Uterus (tissue), 4 donors: ENCODE measurements around the gene GPRIN2. TPM values are rescaled to one million over a fixed set of nuclear protein-coding genes. Genes with fewer than 3 reads are reported as not detected.
"Not testable (repeated sequence)": the region's sequence is repeated elsewhere in the genome, so short reads cannot be mapped to it uniquely, and the experiment has no call there.

Experiments used
- DNase-seq, 2 donors: peaks; one replicate each; pipeline ENCODE4 v3.0.0-alpha.2; 2019 to 2020
- H3K27ac ChIP-seq, 2 donors: fragments of 200-600 bp; sonication (generic); 1 replicate in 1 of 2; 2 replicates in 1 of 2; pipeline ENCODE4 v1.5.1; 2016 to 2018
- H3K27me3 ChIP-seq, 2 donors: fragments of 200-600 bp; sonication (generic); one replicate each; pipeline ENCODE4 v1.5.1; 2018 to 2019; ENCODE audit warnings: control low read depth in 1 of 2
- H3K36me3 ChIP-seq, 2 donors: fragments of 200-600 bp; sonication (generic); one replicate each; pipeline ENCODE4 v1.5.1; 2019; ENCODE audit warnings: control low read depth in 1 of 2
- H3K4me1 ChIP-seq, 2 donors: fragments of 200-600 bp; sonication (generic); one replicate each; pipeline ENCODE4 v1.5.1; 2018 to 2019; ENCODE audit warnings: control low read depth in 1 of 2
- H3K4me3 ChIP-seq, 2 donors: fragments of 200-600 bp; sonication (generic); 1 replicate in 1 of 2; 2 replicates in 1 of 2; pipeline ENCODE4 v1.5.1; 2018 to 2019; ENCODE audit warnings: mild to moderate bottlenecking in 1 of 2
- H3K9me3 ChIP-seq, 2 donors: fragments of 200-600 bp; sonication (generic); one replicate each; pipeline ENCODE4 v1.5.1; 2019; ENCODE audit warnings: control low read depth in 1 of 2
- intact Hi-C: fragments of 100-400 bp; cut with DNase I; formaldehyde crosslinking; loops from one replicate; pipeline ENCODE4 v1.15.1; 2023; ENCODE audit warnings: low total_unique reads
- total RNA-seq, 4 donors: library from RNA; depleted of rRNA in 3 of 4; stranded (reverse); fragments of >200 nt in 3 of 4; gene quantifications; one replicate each; pipeline versions ENCODE4 v1.1.0 to v1.2.4, GENCODE V29; 2014 to 2023
- donor health status: DM: yes; HTN: yes; CAD: no.

GPRIN2 gene
- total RNA-seq, 4 donors from 2014 or later: 3.5 TPM; not detected in 3

DNA sequence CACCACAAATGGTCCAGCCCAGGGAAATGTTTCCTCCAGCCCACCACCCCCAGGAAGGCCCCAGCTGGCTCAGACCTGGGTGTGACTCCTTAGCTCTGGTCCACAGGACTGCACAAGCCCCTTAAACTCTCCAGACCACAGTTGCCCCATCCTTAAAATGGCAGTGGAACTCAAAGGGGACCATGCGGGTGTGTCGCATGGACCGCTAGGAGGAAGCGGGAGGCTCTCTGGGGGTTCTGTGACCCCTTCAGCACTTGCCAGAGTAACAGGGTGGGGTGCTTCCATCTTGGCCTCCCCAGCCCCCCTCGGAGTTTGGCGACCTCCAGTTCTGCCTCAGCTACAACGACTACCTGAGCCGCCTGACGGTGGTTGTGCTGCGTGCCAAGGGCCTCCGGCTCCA, 27.7 kb upstream of the GPRIN2 start:
- H3K9me3 ChIP-seq, DNase-seq, H3K4me1 ChIP-seq, H3K27ac ChIP-seq, H3K36me3 ChIP-seq, intact Hi-C loops, H3K27me3 ChIP-seq, H3K4me3 ChIP-seq: not testable (repeated sequence)

DNA sequence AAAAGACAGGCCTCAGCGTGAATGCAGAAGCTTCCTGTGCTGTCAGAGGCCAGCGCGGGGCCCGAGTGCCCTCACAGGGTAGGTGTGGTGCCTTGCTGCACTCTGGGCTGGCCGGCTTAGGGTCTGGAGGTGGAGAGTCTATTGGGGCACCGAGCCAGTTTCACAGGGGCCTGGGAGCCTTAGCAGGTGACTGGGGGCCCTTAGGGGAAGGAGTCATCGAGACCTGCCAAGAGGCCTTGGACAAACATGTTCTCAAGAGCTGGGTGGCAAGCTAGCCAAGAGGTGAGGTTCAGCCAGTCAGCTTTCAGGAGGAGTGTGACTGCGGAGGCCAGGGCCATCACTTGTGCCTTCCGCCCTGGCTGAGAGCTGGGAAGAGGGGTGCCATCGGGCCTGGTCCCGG, 26.1 kb upstream of the GPRIN2 start:
- H3K27me3 ChIP-seq, H3K9me3 ChIP-seq, H3K27ac ChIP-seq, H3K4me1 ChIP-seq, H3K4me3 ChIP-seq, intact Hi-C loops, H3K36me3 ChIP-seq, DNase-seq: not testable (repeated sequence)

DNA sequence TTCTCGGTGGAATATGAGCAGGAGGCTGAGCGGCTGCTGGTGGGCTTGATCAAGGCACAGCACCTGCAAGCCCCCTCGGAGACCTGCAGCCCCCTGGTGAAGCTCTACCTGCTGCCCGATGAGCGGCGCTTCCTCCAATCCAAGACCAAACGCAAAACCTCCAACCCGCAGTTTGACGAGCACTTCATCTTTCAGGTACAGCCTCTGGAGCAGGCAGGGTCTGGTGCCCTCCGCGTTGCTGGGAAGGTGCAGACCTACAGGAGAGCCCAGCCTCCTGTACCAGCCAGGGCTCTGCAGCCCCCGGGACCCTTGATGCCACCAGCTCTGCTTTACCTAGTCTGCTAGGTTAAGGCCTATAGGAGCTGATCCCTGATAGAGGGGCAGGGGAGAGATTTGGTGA, 25.5 kb upstream of the GPRIN2 start:
- H3K9me3 ChIP-seq, H3K27me3 ChIP-seq, H3K36me3 ChIP-seq, H3K27ac ChIP-seq, H3K4me3 ChIP-seq, DNase-seq, H3K4me1 ChIP-seq, intact Hi-C loops: not testable (repeated sequence)

DNA sequence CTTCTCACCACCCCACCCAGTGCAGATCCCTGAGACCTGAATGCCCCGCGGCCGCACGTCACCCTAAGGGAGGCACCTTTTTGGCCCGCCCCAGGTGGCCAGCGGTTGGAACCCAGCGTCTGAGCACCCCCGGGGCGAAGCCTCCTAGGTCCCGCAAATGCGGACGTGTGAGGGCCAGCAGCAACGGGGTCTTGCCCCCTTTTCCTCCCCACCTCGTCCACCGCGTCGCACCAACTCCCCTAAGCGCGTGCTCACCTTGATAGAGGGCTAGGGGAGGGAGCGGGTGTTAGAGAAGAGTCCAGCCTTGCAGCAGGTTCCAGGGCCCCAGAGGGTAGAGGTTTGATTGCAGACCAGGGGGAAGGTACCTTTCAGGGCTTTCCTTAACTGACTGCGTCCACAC, 22.9 kb upstream of the GPRIN2 start:
- H3K27ac ChIP-seq, H3K4me3 ChIP-seq, intact Hi-C loops: not testable (repeated sequence)

GRCh38 chr10:46578474-46579178, 22.2 kb upstream of the GPRIN2 start, which contains the start of gene SYT15:
Gene SYT15, plus strand, starts transcription at chr10:46579128. Its CDS starts 41 bp downstream, at chr10:46579169.
- H3K27ac ChIP-seq, H3K4me1 ChIP-seq, H3K27me3 ChIP-seq, intact Hi-C loops, H3K36me3 ChIP-seq, DNase-seq, H3K4me3 ChIP-seq, H3K9me3 ChIP-seq: not testable (repeated sequence)

More for the DNA sequence above, 22.9 kb upstream of the GPRIN2 start:
- not testable (repeated sequence) for H3K4me1 ChIP-seq, DNase-seq, H3K27me3 ChIP-seq, H3K9me3 ChIP-seq, H3K36me3 ChIP-seq

GRCh38 chr10:46577624-46578473, 21.4 kb upstream of the GPRIN2 start:
- H3K9me3 ChIP-seq, H3K4me3 ChIP-seq, H3K27ac ChIP-seq, H3K36me3 ChIP-seq, H3K4me1 ChIP-seq, intact Hi-C loops, DNase-seq, H3K27me3 ChIP-seq: not testable (repeated sequence)

GRCh38 chr10:46573884-46574283, 17.4 kb upstream of the GPRIN2 start:
- intact Hi-C loops, H3K36me3 ChIP-seq: not testable (repeated sequence)

GRCh38 chr10:46573314-46573713, 16.9 kb upstream of the GPRIN2 start:
- H3K27ac ChIP-seq, intact Hi-C loops, H3K4me3 ChIP-seq, H3K9me3 ChIP-seq, H3K36me3 ChIP-seq, H3K27me3 ChIP-seq, DNase-seq, H3K4me1 ChIP-seq: not testable (repeated sequence)

More at GRCh38 chr10:46573884-46574283, 17.4 kb upstream of the GPRIN2 start:
- H3K4me3 ChIP-seq, H3K4me1 ChIP-seq, DNase-seq, H3K9me3 ChIP-seq, H3K27ac ChIP-seq, H3K27me3 ChIP-seq: not testable (repeated sequence)

- H3K9me3 ChIP-seq, H3K4me3 ChIP-seq, H3K27me3 ChIP-seq, DNase-seq, H3K27ac ChIP-seq, intact Hi-C loops, H3K4me1 ChIP-seq, H3K36me3 ChIP-seq: not testable (repeated sequence)
These were observed 16.3 kb upstream of the GPRIN2 start for GRCh38 chr10:46572765-46573164.

GRCh38 chr10:46570655-46571054, 14.2 kb upstream of the GPRIN2 start:
- H3K36me3 ChIP-seq, intact Hi-C loops: not testable (repeated sequence)

DNA sequence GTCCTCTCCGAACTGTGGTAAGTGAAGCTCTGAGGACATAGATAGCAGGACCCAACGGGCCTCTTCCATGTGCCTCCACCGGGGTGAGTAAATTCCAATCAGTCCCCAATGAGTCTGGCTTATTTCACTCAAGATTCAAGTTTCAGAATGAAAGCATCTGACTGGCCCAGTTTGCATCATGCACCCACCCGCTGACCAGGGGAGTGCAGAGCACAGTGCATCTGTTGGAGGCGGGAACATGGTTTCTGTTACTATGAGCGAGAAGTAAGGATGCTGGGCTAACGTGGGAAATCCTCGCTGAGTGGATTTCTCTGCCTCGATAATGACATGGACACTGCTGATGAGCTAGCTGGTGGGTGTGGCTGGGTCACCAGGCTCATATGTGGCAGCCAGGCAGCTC, 10.7 kb upstream of the GPRIN2 start:
- H3K4me1 ChIP-seq, H3K9me3 ChIP-seq, intact Hi-C loops, H3K27me3 ChIP-seq, H3K36me3 ChIP-seq, DNase-seq, H3K27ac ChIP-seq, H3K4me3 ChIP-seq: not testable (repeated sequence)

More at GRCh38 chr10:46570655-46571054, 14.2 kb upstream of the GPRIN2 start:
- H3K27me3 ChIP-seq, H3K4me1 ChIP-seq, DNase-seq, H3K4me3 ChIP-seq, H3K9me3 ChIP-seq, H3K27ac ChIP-seq: not testable (repeated sequence)
